ENCODE results near the gene GNB5. TPM values are rescaled to one million over a fixed set of nuclear protein-coding genes. Genes with fewer than 3 reads are reported as not detected.

The GNB5 gene
- total RNA-seq, 1 experiment from 2014 or later, result 22.8 TPM

DNA sequence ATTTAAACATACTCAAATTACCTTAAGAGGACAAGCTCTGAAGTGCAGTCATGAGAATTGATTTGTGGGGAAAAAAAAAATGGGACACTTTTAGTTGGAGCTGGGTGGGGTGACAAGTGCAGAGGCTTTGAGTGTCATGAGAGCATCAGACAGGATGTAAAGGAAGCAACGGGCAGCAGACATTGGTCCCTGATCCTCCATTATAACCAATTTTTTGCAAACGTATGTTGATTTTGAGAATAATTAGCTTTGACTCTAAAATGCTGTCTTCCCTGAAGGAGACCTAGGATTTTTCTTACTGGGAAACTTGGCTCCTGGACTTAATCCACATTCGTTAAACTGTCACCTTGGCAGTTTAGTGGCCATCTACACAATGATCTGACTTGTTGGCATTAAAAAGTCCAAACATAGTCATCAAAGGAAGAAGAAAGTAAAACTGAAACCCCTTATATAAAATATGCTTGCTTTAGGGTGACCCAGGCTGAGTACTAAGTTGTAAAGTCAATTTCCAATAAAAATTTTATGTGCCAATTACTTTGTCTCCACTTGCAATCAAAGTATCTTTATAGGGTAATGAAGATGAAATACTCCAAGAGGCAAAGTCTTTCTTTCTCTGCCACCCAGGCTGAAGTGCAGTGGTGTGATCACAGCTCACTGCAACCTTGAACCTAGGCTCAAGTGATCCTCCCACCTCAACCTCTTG is 124.2 kb downstream of the GNB5 start:
- H3K27ac ChIP-seq (ENCODE audit: low read depth, low read length, poor library complexity, severe bottlenecking), result no peak overlapping the region
- no peak overlapping the region for H3K4me3 ChIP-seq (ENCODE audit: low read depth, low read length, poor library complexity, severe bottlenecking)
- no peaks in the 10 kb centered on the region for H3K27me3 ChIP-seq (replicated peaks; ENCODE audit: insufficient read depth, low read depth, low read length, poor library complexity)
- no peak for DNase-seq (ENCODE audit: low spot score)
- ChIA-PET POLR2A (ENCODE audit: low non-redundant PET) (no interaction called here), CTCF (no interaction called here)
- H3K4me1 ChIP-seq (ENCODE audit: insufficient read depth, low read length, poor library complexity, severe bottlenecking), result no peaks in the 10 kb centered on the region
- no peaks in the 10 kb centered on the region for H3K9me3 ChIP-seq (ENCODE audit: low read depth, low read length, poor library complexity, severe bottlenecking)
- no peak for TF ChIP-seq EZH2 (IDR thresholded peaks at IDR 0.05; ENCODE audit: borderline replicate concordance, low read depth, low read length, poor library complexity, severe bottlenecking)
- TF ChIP-seq, protein P1, sequence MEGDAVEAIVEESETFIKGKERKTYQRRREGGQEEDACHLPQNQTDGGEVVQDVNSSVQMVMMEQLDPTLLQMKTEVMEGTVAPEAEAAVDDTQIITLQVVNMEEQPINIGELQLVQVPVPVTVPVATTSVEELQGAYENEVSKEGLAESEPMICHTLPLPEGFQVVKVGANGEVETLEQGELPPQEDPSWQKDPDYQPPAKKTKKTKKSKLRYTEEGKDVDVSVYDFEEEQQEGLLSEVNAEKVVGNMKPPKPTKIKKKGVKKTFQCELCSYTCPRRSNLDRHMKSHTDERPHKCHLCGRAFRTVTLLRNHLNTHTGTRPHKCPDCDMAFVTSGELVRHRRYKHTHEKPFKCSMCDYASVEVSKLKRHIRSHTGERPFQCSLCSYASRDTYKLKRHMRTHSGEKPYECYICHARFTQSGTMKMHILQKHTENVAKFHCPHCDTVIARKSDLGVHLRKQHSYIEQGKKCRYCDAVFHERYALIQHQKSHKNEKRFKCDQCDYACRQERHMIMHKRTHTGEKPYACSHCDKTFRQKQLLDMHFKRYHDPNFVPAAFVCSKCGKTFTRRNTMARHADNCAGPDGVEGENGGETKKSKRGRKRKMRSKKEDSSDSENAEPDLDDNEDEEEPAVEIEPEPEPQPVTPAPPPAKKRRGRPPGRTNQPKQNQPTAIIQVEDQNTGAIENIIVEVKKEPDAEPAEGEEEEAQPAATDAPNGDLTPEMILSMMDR (conservative IDR thresholded peaks at IDR 0.05; ENCODE audit: low read depth, low read length), result no peak
- BruUV-seq (replicated peaks), result no TSS peak
- intact Hi-C loops (cut with micrococcal nuclease; ENCODE audit: unreplicated experiment), result loop anchor here (5.0 kb wide), 1 partner anchor 45 kb away; no protein-coding TSS in a partner anchor
- peaks cover 32% of the 10 kb centered on the region for H3K36me3 ChIP-seq (ENCODE audit: insufficient read depth, low read length, poor library complexity, severe bottlenecking)

Other genes starting within 250 kb of the GNB5 start
- gene LEO1, start 219.6 kb downstream of the GNB5 start, total RNA-seq (2021), result 37.5 and 40.0 TPM in 2 replicates
- gene MAPK6, start 172.2 kb downstream of the GNB5 start, total RNA-seq (2021), result 50.9 and 56.4 TPM in 2 replicates
- 0.24 TPM in 1 of 2 replicates, not detected in the other for gene BCL2L10, start 78.6 kb downstream of the GNB5 start, total RNA-seq (2021)
- 0.43 and 0.63 TPM in 2 replicates for gene MYO5C, start 104.4 kb upstream of the GNB5 start, total RNA-seq (2021)

All from A673 (cell line).